Astrocyte (in vitro differentiated cells and primary cell): ENCODE data around the gene CTRB2. TPM values are rescaled to one million over a fixed set of nuclear protein-coding genes. Genes with fewer than 3 reads are reported as not detected.

ENCODE experiments used
- DNase-seq: peaks from one replicate; pipeline ENCODE4 v3.0.0-alpha.2; 2010; ENCODE audit warnings: low read depth
- FAIRE-seq: peaks from 2 replicates; lab custom pipeline; 2011; peaks lifted over from hg19 to GRCh38; lab: Jason Lieb, UNC
- H2AFZ ChIP-seq: 2 replicates; pipeline ENCODE4 v1.6.0; 2012; ENCODE audit warnings: low read depth, low read length, inconsistent platforms
- H3K27ac ChIP-seq: 2 replicates; pipeline ENCODE4 v1.5.1; 2011; ENCODE audit warnings: low read depth, low read length, inconsistent platforms
- H3K27me3 ChIP-seq: 2 replicates; pipeline ENCODE4 v1.6.0; 2011; ENCODE audit warnings: low read length, inconsistent platforms; ENCODE audit not compliant: insufficient read depth
- H3K36me3 ChIP-seq: 2 replicates; pipeline ENCODE4 v1.5.1; 2011; ENCODE audit warnings: low read length, inconsistent platforms; ENCODE audit not compliant: insufficient read depth
- H3K4me1 ChIP-seq: 2 replicates; pipeline ENCODE4 v1.5.1; 2011; ENCODE audit warnings: low read length, inconsistent platforms; ENCODE audit not compliant: insufficient read depth
- H3K4me2 ChIP-seq: 2 replicates; pipeline ENCODE4 v1.6.0; 2012; ENCODE audit warnings: low read length, inconsistent platforms
- H3K4me3 ChIP-seq: 2 replicates; pipeline ENCODE4 v1.5.1; 2011; ENCODE audit warnings: low read depth, mild to moderate bottlenecking, low read length, inconsistent platforms; ENCODE audit not compliant: insufficient read depth
- H3K79me2 ChIP-seq: 2 replicates; pipeline ENCODE4 v1.6.0; 2012; ENCODE audit warnings: mild to moderate bottlenecking, low read length, inconsistent platforms; ENCODE audit not compliant: insufficient read depth
- H3K9ac ChIP-seq: 2 replicates; pipeline ENCODE4 v1.6.0; 2012; ENCODE audit warnings: mild to moderate bottlenecking, low read length, inconsistent platforms
- H3K9me3 ChIP-seq: 2 replicates; pipeline ENCODE4 v1.5.1; 2012; ENCODE audit warnings: low read depth, mild to moderate bottlenecking, low read length, inconsistent platforms; ENCODE audit not compliant: insufficient read depth
- H4K20me1 ChIP-seq: 2 replicates; pipeline ENCODE4 v1.6.0; 2012; ENCODE audit warnings: low read length, inconsistent platforms; ENCODE audit not compliant: insufficient read depth
- H3K27ac Mint-ChIP-seq: one replicate; pipeline ENCODE4 v1.8.0; 2021; ENCODE audit warnings: mild to moderate bottlenecking, mixed read lengths; ENCODE audit not compliant: unreplicated experiment
- H3K27me3 Mint-ChIP-seq: one replicate; pipeline ENCODE4 v1.8.0; 2021; ENCODE audit warnings: low read depth, mixed read lengths; ENCODE audit not compliant: unreplicated experiment
- H3K36me3 Mint-ChIP-seq: one replicate; pipeline ENCODE4 v1.8.0; 2021; ENCODE audit warnings: low read depth, mixed read lengths; ENCODE audit not compliant: unreplicated experiment
- H3K4me1 Mint-ChIP-seq: one replicate; pipeline ENCODE4 v1.8.0; 2021; ENCODE audit warnings: low read depth, mixed read lengths; ENCODE audit not compliant: unreplicated experiment
- H3K4me3 Mint-ChIP-seq: one replicate; pipeline ENCODE4 v1.8.0; 2021; ENCODE audit warnings: mild to moderate bottlenecking, moderate library complexity, mixed read lengths; ENCODE audit not compliant: unreplicated experiment
- H3K9me3 Mint-ChIP-seq: one replicate; pipeline ENCODE4 v1.8.0; 2021; ENCODE audit warnings: mild to moderate bottlenecking, mixed read lengths; ENCODE audit not compliant: unreplicated experiment
- EZH2 ChIP-seq: IDR thresholded peaks from 2 replicates; pipeline ENCODE4 v1.6.1; 2012; ENCODE audit warnings: mild to moderate bottlenecking, low read length, inconsistent platforms; ENCODE audit not compliant: insufficient read depth
- total RNA-seq: library from RNA; stranded (reverse); gene quantifications from 2 replicates; pipeline ENCODE4 v1.2.1, GENCODE V29; 2021
- TF ChIP-seq, protein P1 (sequence below): IDR thresholded peaks from 2 replicates; pipeline ENCODE4 v1.5.1; 2011; ENCODE audit warnings: low read depth, mild to moderate bottlenecking, inconsistent platforms, low read length, moderate library complexity; ENCODE audit not compliant: insufficient read depth

CTRB2 gene
- total RNA-seq, 1 donor from 2014 or later, result 0.43 TPM

DNA sequence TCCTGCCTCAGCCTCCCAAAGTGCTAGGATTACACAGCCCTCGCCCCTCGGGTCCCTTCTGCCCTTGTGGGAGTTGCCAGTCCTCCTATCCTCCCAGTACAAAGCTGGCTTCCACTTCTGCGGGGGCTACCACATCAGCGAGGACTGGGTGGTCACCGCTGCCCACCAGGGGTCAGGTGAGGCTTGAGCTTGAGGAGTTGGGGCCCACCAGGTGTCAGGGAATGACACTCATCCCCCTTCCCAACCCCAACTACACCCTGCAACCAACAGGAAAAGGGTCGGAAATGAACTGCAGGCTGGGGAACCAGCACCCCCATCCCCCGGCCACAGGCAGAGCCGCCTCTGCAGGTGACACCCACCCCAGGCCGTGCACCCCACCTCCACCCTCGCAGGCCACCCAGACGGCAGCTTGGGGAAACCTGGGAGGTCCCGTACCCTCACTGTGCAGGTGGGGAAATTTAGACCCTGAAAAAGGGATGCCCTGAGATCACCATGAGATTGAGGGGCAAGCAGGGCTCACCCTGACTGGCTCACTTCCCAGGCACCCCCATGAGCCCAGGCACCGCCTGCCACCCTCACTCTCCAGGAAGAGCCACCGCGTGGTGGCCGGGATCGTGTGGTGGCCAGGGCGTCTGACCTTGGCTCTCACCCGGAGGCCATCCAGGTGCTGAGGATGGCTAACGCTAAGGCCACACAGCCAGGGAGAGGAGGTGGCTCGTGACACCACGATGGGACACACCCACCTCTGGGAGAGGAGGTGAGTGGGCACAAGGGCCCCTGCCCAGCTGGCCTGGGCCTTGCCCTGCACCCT, 19.8 kb upstream of the CTRB2 start:
- Mint-ChIP-seq H3K36me3 (peaks cover 5% of the 10 kb centered on the region), H3K4me3 (no peak overlapping the region), H3K27me3 (peaks cover 4% of the 10 kb centered on the region), H3K27ac (peak overlapping the region; percentile 66), H3K9me3 (no peaks in the 10 kb centered on the region), H3K4me1 (peaks cover 16% of the 10 kb centered on the region)
- H2AFZ ChIP-seq, result no peak overlapping the region
- no peaks in the 10 kb centered on the region for H3K4me1 ChIP-seq
- no peak overlapping the region for H3K9ac ChIP-seq
- H3K36me3 ChIP-seq, result peaks cover 15% of the 10 kb centered on the region
- FAIRE-seq (no peak), DNase-seq (no peak)
- H3K4me3 ChIP-seq, result no peak overlapping the region
- H4K20me1 ChIP-seq, result peaks cover 56% of the 10 kb centered on the region
- no peak overlapping the region for H3K27ac ChIP-seq
- peaks cover 23% of the 10 kb centered on the region for H3K79me2 ChIP-seq
- TF ChIP-seq, protein P1, sequence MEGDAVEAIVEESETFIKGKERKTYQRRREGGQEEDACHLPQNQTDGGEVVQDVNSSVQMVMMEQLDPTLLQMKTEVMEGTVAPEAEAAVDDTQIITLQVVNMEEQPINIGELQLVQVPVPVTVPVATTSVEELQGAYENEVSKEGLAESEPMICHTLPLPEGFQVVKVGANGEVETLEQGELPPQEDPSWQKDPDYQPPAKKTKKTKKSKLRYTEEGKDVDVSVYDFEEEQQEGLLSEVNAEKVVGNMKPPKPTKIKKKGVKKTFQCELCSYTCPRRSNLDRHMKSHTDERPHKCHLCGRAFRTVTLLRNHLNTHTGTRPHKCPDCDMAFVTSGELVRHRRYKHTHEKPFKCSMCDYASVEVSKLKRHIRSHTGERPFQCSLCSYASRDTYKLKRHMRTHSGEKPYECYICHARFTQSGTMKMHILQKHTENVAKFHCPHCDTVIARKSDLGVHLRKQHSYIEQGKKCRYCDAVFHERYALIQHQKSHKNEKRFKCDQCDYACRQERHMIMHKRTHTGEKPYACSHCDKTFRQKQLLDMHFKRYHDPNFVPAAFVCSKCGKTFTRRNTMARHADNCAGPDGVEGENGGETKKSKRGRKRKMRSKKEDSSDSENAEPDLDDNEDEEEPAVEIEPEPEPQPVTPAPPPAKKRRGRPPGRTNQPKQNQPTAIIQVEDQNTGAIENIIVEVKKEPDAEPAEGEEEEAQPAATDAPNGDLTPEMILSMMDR, result no peak
- no peak for TF ChIP-seq EZH2
- H3K4me2 ChIP-seq, result no peak overlapping the region
- H3K9me3 ChIP-seq, result no peaks in the 10 kb centered on the region
- no peaks in the 10 kb centered on the region for H3K27me3 ChIP-seq

DNA sequence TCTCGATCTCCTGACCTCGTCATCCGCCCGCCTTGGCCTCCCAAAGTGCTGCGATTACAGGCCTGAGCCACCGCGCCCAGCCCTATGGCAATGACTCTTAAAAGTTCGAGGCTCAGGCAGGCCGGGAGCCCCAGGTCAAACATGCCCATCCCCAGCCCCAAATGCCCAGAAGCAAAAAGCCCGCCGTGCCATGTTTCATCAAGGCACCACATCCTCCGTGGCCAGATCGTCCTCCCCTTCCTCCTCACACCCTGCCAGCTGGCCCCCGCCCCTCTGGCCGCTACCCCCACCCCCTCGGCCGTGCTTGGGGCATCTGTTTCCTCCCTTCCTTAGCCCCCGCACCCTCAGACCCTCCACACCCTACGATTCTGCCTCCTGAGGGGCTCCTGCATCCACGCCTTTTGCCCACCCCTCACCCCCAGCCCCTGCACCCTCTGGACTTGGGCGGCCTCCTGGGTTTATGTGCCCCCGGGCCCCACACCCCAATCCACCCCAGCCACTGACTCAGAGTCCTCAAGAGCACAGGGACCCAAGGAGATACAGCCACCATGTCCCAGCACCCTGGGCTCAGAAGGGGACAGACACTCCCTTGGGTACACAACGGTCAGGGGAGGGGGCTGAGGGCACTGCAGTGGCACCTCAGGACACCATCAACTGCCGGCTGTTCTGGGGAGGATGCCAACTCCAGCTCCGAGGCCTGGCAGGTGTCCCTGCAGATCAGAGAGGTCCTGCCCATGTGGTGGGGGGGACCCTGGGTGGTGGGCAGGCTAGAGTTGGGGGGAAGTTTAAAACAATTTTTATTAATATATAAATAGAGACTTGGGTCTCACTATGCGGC, 18.9 kb upstream of the CTRB2 start:
- H3K4me3 ChIP-seq, result no peak overlapping the region
- no peak overlapping the region for H2AFZ ChIP-seq
- peaks cover 49% of the 10 kb centered on the region for H4K20me1 ChIP-seq
- no peak for TF ChIP-seq EZH2
- TF ChIP-seq, protein P1, result no peak
- H3K27ac ChIP-seq, result no peak overlapping the region
- no peak overlapping the region for H3K4me2 ChIP-seq
- peak overlapping the region; percentile 83 for H3K27ac Mint-ChIP-seq
- H3K9ac ChIP-seq, result no peak overlapping the region
- DNase-seq, result no peak
- FAIRE-seq, result no peak
- H3K9me3 Mint-ChIP-seq, result no peaks in the 10 kb centered on the region
- H3K4me1 ChIP-seq, result no peaks in the 10 kb centered on the region
- peaks cover 16% of the 10 kb centered on the region for H3K79me2 ChIP-seq
- H3K27me3 Mint-ChIP-seq, result peaks cover 4% of the 10 kb centered on the region
- peaks cover 5% of the 10 kb centered on the region for H3K36me3 Mint-ChIP-seq
- H3K36me3 ChIP-seq, result peaks cover 10% of the 10 kb centered on the region
- peaks cover 11% of the 10 kb centered on the region for H3K4me1 Mint-ChIP-seq
- no peaks in the 10 kb centered on the region for H3K27me3 ChIP-seq
- no peaks in the 10 kb centered on the region for H3K9me3 ChIP-seq
- no peak overlapping the region for H3K4me3 Mint-ChIP-seq
